IMR-90 (cell line): ENCODE measurements around the gene GPRIN2. TPM values are rescaled to one million over a fixed set of nuclear protein-coding genes. Genes with fewer than 3 reads are reported as not detected.
A peak's percentile ranks its signal among the peaks of the same experiment; 100 is the strongest.

Experiments used
- ATAC-seq: fragments of 200-7000 bp; cut with Tn5 transposase; 2 replicates; pipeline ENCODE4 v1.9.1; 2020; ENCODE audit warnings: low read depth, mild to moderate bottlenecking, moderate library complexity
- BruUV-seq: library from RNA; stranded (reverse); fragments of 400-500 nt; replicated peaks from 2 replicates; lab custom pipeline; 2021; lab: Mats Ljungman, UMichigan
- CTCF ChIA-PET: fragments of 300-600 bp; formaldehyde crosslinking; extraction: SDS; loops from one replicate; lab custom pipeline; 2021; ENCODE audit warnings: antibody characterized with exemption; lab: Yijun Ruan, JAX
- POLR2A ChIA-PET: fragments of 300-600 bp; sonication (Branson Sonifier 250); formaldehyde crosslinking; loops from one replicate; lab custom pipeline; 2022; ENCODE audit warnings: antibody characterized with exemption; ENCODE audit not compliant: unreplicated experiment; lab: Charles Lee
- DNase-seq: peaks from one replicate; pipeline ENCODE4 v3.0.0; 2013
- H2AFZ ChIP-seq: replicated peaks from 2 replicates; pipeline ENCODE3; 2013; ENCODE audit warnings: low read length, mild to moderate bottlenecking; ENCODE audit not compliant: poor library complexity
- H2AK5ac ChIP-seq: 2 replicates; pipeline ENCODE4 v1.6.1; 2013; ENCODE audit warnings: low read depth, low read length, inconsistent platforms
- H2AK9ac ChIP-seq: replicated peaks from 2 replicates; pipeline ENCODE3; 2013; ENCODE audit warnings: mild to moderate bottlenecking, low read depth, low read length, moderate library complexity; ENCODE audit not compliant: poor library complexity
- H2BK120ac ChIP-seq: 2 replicates; pipeline ENCODE4 v1.6.1; 2013; ENCODE audit warnings: low read depth, low read length, inconsistent platforms
- H2BK15ac ChIP-seq: 3 replicates; pipeline ENCODE4 v1.6.1; 2013; ENCODE audit warnings: low read depth, low read length, inconsistent platforms
- H2BK20ac ChIP-seq: 2 replicates; pipeline ENCODE4 v1.6.1; 2013; ENCODE audit warnings: low read depth, mild to moderate bottlenecking, inconsistent platforms, low read length, moderate library complexity
- H2BK5ac ChIP-seq: 2 replicates; pipeline ENCODE4 v1.6.1; 2013; ENCODE audit warnings: mild to moderate bottlenecking, low read depth, low read length, inconsistent platforms; ENCODE audit not compliant: poor library complexity, severe bottlenecking
- H3K14ac ChIP-seq: replicated peaks from 2 replicates; pipeline ENCODE4 v1.6.1; 2013; ENCODE audit warnings: low read depth, low read length, inconsistent platforms
- H3K18ac ChIP-seq: 2 replicates; pipeline ENCODE4 v1.6.1; 2013; ENCODE audit warnings: low read depth, low read length, control low read depth
- H3K23ac ChIP-seq: 2 replicates; pipeline ENCODE4 v1.6.1; 2013; ENCODE audit warnings: low read depth, low read length, inconsistent platforms
- H3K27ac ChIP-seq: 2 replicates; pipeline ENCODE4 v1.5.1; 2013; ENCODE audit warnings: mild to moderate bottlenecking, control low read depth, low read length; ENCODE audit not compliant: insufficient read depth
- H3K27me3 ChIP-seq: 2 replicates; pipeline ENCODE4 v1.6.1; 2013; ENCODE audit warnings: low read length; ENCODE audit not compliant: control insufficient read depth, insufficient read depth
- H3K36me3 ChIP-seq: 2 replicates; pipeline ENCODE4 v1.6.1; 2013; ENCODE audit warnings: low read length, mixed read lengths; ENCODE audit not compliant: control insufficient read depth, insufficient read depth
- H3K4ac ChIP-seq: 2 replicates; pipeline ENCODE4 v1.6.1; 2013; ENCODE audit warnings: low read depth, low read length, inconsistent platforms
- H3K4me1 ChIP-seq: 2 replicates; pipeline ENCODE4 v1.6.1; 2013; ENCODE audit warnings: low read length, mixed read lengths; ENCODE audit not compliant: control insufficient read depth, insufficient read depth
- H3K4me2 ChIP-seq: 2 replicates; pipeline ENCODE4 v1.6.1; 2013; ENCODE audit warnings: low read depth, mild to moderate bottlenecking, control low read depth, low read length, moderate library complexity
- H3K4me3 ChIP-seq: 2 replicates; pipeline ENCODE4 v1.5.1; 2013; ENCODE audit warnings: low read depth, mild to moderate bottlenecking, control low read depth, low read length, moderate library complexity; ENCODE audit not compliant: insufficient read depth
- H3K56ac ChIP-seq: 2 replicates; pipeline ENCODE4 v1.6.1; 2013; ENCODE audit warnings: low read length, inconsistent platforms; ENCODE audit not compliant: insufficient read depth; ENCODE audit errors: extremely low read depth
- H3K79me1 ChIP-seq, 2 experiments: 2 replicates each; pipeline ENCODE4 v1.6.1; 2013; ENCODE audit warnings: low read length in 2 of 2, inconsistent platforms in 1 of 2, low read depth in 1 of 2
- H3K9ac ChIP-seq: 2 replicates; pipeline ENCODE4 v1.6.1; 2013; ENCODE audit warnings: low read depth, low read length, control low read depth
- H3K9me1 ChIP-seq: 2 replicates; pipeline ENCODE4 v1.6.1; 2013; ENCODE audit warnings: low read length, inconsistent platforms; ENCODE audit not compliant: insufficient read depth
- H3K9me3 ChIP-seq: 2 replicates; pipeline ENCODE4 v1.6.1; 2013; ENCODE audit warnings: low read length; ENCODE audit not compliant: control insufficient read depth, insufficient read depth
- H4K20me1 ChIP-seq: 2 replicates; pipeline ENCODE4 v1.6.1; 2013; ENCODE audit warnings: low read length, inconsistent platforms; ENCODE audit not compliant: insufficient read depth
- H4K5ac ChIP-seq: 2 replicates; pipeline ENCODE4 v1.6.1; 2013; ENCODE audit warnings: mild to moderate bottlenecking, low read depth, low read length, control low read depth
- H4K8ac ChIP-seq, 2 experiments: 2 replicates each; pipeline ENCODE4 v1.6.1; 2013; ENCODE audit warnings: low read depth in 2 of 2, low read length in 2 of 2, control low read depth in 1 of 2, inconsistent platforms in 1 of 2
- H4K91ac ChIP-seq: 2 replicates; pipeline ENCODE4 v1.6.1; 2013; ENCODE audit warnings: low read depth, low read length, inconsistent platforms; ENCODE audit not compliant: insufficient read depth
- ELK1 ChIP-seq: fragments of 150-350 bp; IDR thresholded peaks from 2 replicates; pipeline ENCODE4 v1.6.1; 2016; ENCODE audit warnings: low read depth, mild to moderate bottlenecking, low read length, moderate library complexity, borderline replicate concordance
- MAFK ChIP-seq: IDR thresholded peaks from 2 replicates; pipeline ENCODE4 v1.6.1; 2012; ENCODE audit warnings: low read depth, low read length, improper control_type of control experiment
- MAZ ChIP-seq: IDR thresholded peaks from 2 replicates; pipeline ENCODE4 v1.6.1; 2012; ENCODE audit warnings: low read depth, mild to moderate bottlenecking, low read length, improper control_type of control experiment, moderate library complexity, borderline replicate concordance
- MXI1 ChIP-seq: IDR thresholded peaks from 2 replicates; pipeline ENCODE4 v1.6.1; 2012; ENCODE audit warnings: low read depth, mild to moderate bottlenecking, low read length, moderate library complexity, borderline replicate concordance
- RAD21 ChIP-seq: IDR thresholded peaks from 2 replicates; pipeline ENCODE4 v1.6.1; 2012; ENCODE audit warnings: low read length, improper control_type of control experiment
- RFX5 ChIP-seq: IDR thresholded peaks from 2 replicates; pipeline ENCODE4 v1.8.0; 2012; ENCODE audit warnings: low read depth, mild to moderate bottlenecking, low read length, moderate library complexity
- WGBS, 2 experiments: methylation state at CpG; one replicate each; pipeline versions ENCODE4 v1.1.5 to v1.1.7; 2013; ENCODE audit warnings: missing lambda C conversion rate in 2 of 2; ENCODE audit not compliant: insufficient read length in 1 of 2; ENCODE audit errors: extremely low coverage in 2 of 2; 5-methylcytosine and 5-hydroxymethylcytosine counted together
- dilution Hi-C: fragments of 300-500 bp; cut with HindIII; formaldehyde crosslinking; loops from one replicate; pipeline ENCODE4 v1.14.3; 2018; ENCODE audit warnings: low sequenced_read_pairs; ENCODE audit not compliant: unreplicated experiment
- in situ Hi-C: fragments of 300-500 bp; cut with MboI; formaldehyde crosslinking; loops from 3 replicates; pipeline ENCODE4 v1.14.3; 2019; ENCODE audit warnings: low sequenced_read_pairs, inconsistent platforms, mixed read lengths
- intact Hi-C: fragments of 100-400 bp; cut with micrococcal nuclease; formaldehyde crosslinking; loops from 2 replicates; pipeline ENCODE4 v1.10.0; 2022
- polyA plus RNA-seq, 3 experiments: library from polyadenylated mRNA; depleted of rRNA; stranded (reverse); fragments of >200 nt; gene quantifications; 2 replicates each; pipeline ENCODE4 v1.2.3, GENCODE V29; 2012; ENCODE audit warnings: low replicate concordance in 1 of 3
- total RNA-seq: library from RNA; depleted of rRNA; stranded (reverse); fragments of >200 nt; gene quantifications from 2 replicates; pipeline ENCODE4 v1.2.3, GENCODE V29; 2012
- TF ChIP-seq, protein P1 (sequence below): fragments of 150-350 bp; IDR thresholded peaks from 2 replicates; pipeline ENCODE4 v1.6.1; 2017; ENCODE audit warnings: mild to moderate bottlenecking, antibody characterized with exemption, low read length, low read depth

Gene GPRIN2
- total and polyA plus RNA-seq, 2 of the 4 experiments (the other 2 are of a cell fraction), result under 0.01 TPM; not detected in 1

DNA sequence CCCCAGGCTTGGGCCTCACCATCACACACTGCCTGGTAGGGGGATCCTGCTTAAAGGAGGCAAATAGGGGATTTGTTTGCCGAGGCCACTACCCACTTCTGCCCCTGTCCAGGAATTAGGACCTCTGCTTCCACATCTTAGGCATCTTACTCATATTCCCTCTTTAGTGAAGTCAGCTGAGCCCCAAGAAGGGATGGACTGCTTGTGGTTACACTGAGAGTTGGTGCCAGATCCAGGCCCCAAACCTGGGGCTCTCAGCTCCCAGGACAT lies 1.6 kb upstream of the GPRIN2 start:
- Histone ChIP-seq H3K18ac (no peak overlapping the region), H3K4me1 (no peaks in the 10 kb centered on the region; the same call in 1 of the 2 replicates), H3K9me1 (no peaks in the 10 kb centered on the region; the same call in 1 of the 2 replicates), H3K27ac (no peak overlapping the region), H4K5ac (no peak overlapping the region), H2AFZ (peak overlapping the region; percentile 59), H2AK9ac (no peak overlapping the region), H3K4me3 (no peak overlapping the region), H3K9ac (no peak overlapping the region), H3K4me2 (no peak overlapping the region), H3K27me3 (peaks cover 73% of the 10 kb centered on the region), H2BK5ac (no peak overlapping the region), H4K91ac (no peak overlapping the region), H3K23ac (no peak overlapping the region), H4K20me1 (no peaks in the 10 kb centered on the region), H3K79me1 (no peaks in the 10 kb centered on the region), H3K36me3 (no peaks in the 10 kb centered on the region), H2BK120ac (no peak overlapping the region), H3K56ac (no peak overlapping the region), H2AK5ac (no peak overlapping the region), H3K4ac (no peak overlapping the region), H2BK20ac (no peak overlapping the region), H2BK15ac (no peak overlapping the region), H3K14ac (no peak overlapping the region), H4K8ac (no peak overlapping the region), H3K9me3 (no peaks in the 10 kb centered on the region)
- dilution Hi-C loops (no loop called here), intact Hi-C loops (no loop called here), in situ Hi-C loops (no loop called here)
- no TSS peak for BruUV-seq
- DNase-seq (no peak), ATAC-seq (no peak)
- TF ChIP-seq, protein P1, sequence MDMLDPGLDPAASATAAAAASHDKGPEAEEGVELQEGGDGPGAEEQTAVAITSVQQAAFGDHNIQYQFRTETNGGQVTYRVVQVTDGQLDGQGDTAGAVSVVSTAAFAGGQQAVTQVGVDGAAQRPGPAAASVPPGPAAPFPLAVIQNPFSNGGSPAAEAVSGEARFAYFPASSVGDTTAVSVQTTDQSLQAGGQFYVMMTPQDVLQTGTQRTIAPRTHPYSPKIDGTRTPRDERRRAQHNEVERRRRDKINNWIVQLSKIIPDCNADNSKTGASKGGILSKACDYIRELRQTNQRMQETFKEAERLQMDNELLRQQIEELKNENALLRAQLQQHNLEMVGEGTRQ, result no peak
- TF ChIP-seq MAZ, result no peak
- TF ChIP-seq MAFK, result no peak
- TF ChIP-seq MXI1, result no peak
- TF ChIP-seq RAD21, result no peak
- TF ChIP-seq RFX5, result no peak
- TF ChIP-seq ELK1, result no peak
- WGBS, 2 experiments, result no CpG with 5 or more reads among the region's 1 CpG
- ChIA-PET CTCF (no interaction called here), POLR2A (no interaction called here)
